GM12878 (cell line): ENCODE results near the gene SF3B2. TPM values are rescaled to one million over a fixed set of nuclear protein-coding genes. Genes with fewer than 3 reads are reported as not detected.

Source experiments
- ATAC-seq: fragments of 200-7000 bp; cut with Tn5 transposase; 3 replicates; pipeline ENCODE4 v1.9.1; 2020; ENCODE audit warnings: mild to moderate bottlenecking, moderate library complexity
- BruUV-seq: library from RNA; stranded (reverse); fragments of 400-500 nt; replicated peaks from 2 replicates; lab custom pipeline; 2021; lab: Mats Ljungman, UMichigan
- CTCF ChIA-PET: fragments of 300-600 bp; sonication (Branson Sonifier 250); formaldehyde crosslinking; extraction: SDS; loops from one replicate; lab custom pipeline; 2021; ENCODE audit warnings: inconsistent platforms; lab: Yijun Ruan, JAX
- POLR2A ChIA-PET: fragments of 350-600 bp; formaldehyde crosslinking; extraction: SDS; loops from one replicate; lab custom pipeline; 2021; ENCODE audit warnings: inconsistent platforms; lab: Charles Lee
- RAD21 ChIA-PET: fragments of 300-600 bp; sonication (Branson Sonifier 250); formaldehyde crosslinking; loops from one replicate; lab custom pipeline; 2023; ENCODE audit warnings: antibody characterized with exemption; ENCODE audit not compliant: unreplicated experiment; lab: Charles Lee
- SMC1A ChIA-PET: fragments of 300-600 bp; sonication (Branson Sonifier 250); formaldehyde crosslinking; loops from one replicate; lab custom pipeline; 2023; ENCODE audit not compliant: unreplicated experiment, uncharacterized antibody; lab: Charles Lee
- DNase-seq: peaks from one replicate; pipeline ENCODE4 v3.0.0-alpha.2; 2011; ENCODE audit warnings: low read depth, low spot score
- FAIRE-seq: peaks from 3 replicates; lab custom pipeline; 2011; peaks lifted over from hg19 to GRCh38; lab: Jason Lieb, UNC
- H2AFZ ChIP-seq: 2 replicates; pipeline ENCODE4 v1.6.0; 2011; ENCODE audit warnings: low read depth, low read length, control low read depth; ENCODE audit not compliant: control insufficient read depth
- H3K27ac ChIP-seq: 2 replicates; pipeline ENCODE4 v1.5.1; 2011; ENCODE audit warnings: control low read depth; ENCODE audit not compliant: control insufficient read depth, insufficient read depth
- H3K27me3 ChIP-seq, 2 experiments: replicated peaks in 1 of 2; 2 replicates each; pipeline versions ENCODE4 v1.6.0 to v1.6.1; 2011; ENCODE audit warnings: low read length in 1 of 2; ENCODE audit not compliant: control insufficient read depth in 2 of 2, insufficient read depth in 2 of 2
- H3K36me3 ChIP-seq, 2 experiments: 2 replicates each; pipeline ENCODE4 v1.5.1; 2011; ENCODE audit warnings: low read length in 1 of 2; ENCODE audit not compliant: control insufficient read depth in 2 of 2, insufficient read depth in 2 of 2
- H3K4me1 ChIP-seq: 2 replicates; pipeline ENCODE4 v1.6.1; 2011; ENCODE audit warnings: mild to moderate bottlenecking, low read length, moderate library complexity, mixed read lengths; ENCODE audit not compliant: control insufficient read depth, insufficient read depth
- H3K4me2 ChIP-seq: 2 replicates; pipeline ENCODE4 v1.6.0; 2011; ENCODE audit warnings: control low read depth; ENCODE audit not compliant: control insufficient read depth, insufficient read depth
- H3K4me3 ChIP-seq: fragments of 200-600 bp; sonication (generic); 2 replicates; pipeline ENCODE4 v1.5.1; 2016
- H3K79me2 ChIP-seq: 2 replicates; pipeline ENCODE4 v1.6.0; 2011; ENCODE audit warnings: low read length; ENCODE audit not compliant: control insufficient read depth, insufficient read depth
- H3K9ac ChIP-seq: 2 replicates; pipeline ENCODE4 v1.8.0; 2011; ENCODE audit warnings: low read length, control low read depth, mixed read lengths; ENCODE audit not compliant: control insufficient read depth, insufficient read depth
- H3K9me3 ChIP-seq: replicated peaks from 3 replicates; pipeline ENCODE4 v1.5.1; 2011; ENCODE audit warnings: mild to moderate bottlenecking, low read length; ENCODE audit not compliant: control insufficient read depth, insufficient read depth
- H4K20me1 ChIP-seq: 2 replicates; pipeline ENCODE4 v1.6.0; 2011; ENCODE audit not compliant: control insufficient read depth, insufficient read depth
- EED ChIP-seq: sonication (generic); IDR thresholded peaks from 2 replicates; pipeline ENCODE4 v1.6.1; 2016; ENCODE audit warnings: antibody characterized with exemption, low read depth
- MEF2B ChIP-seq: fragments of 450-650 bp; IDR thresholded peaks from 2 replicates; pipeline ENCODE4 v1.6.1; 2018; ENCODE audit warnings: mild to moderate bottlenecking, moderate library complexity; ENCODE audit not compliant: partially characterized antibody, poor library complexity, severe bottlenecking
- MTA3 ChIP-seq: IDR thresholded peaks from 2 replicates; pipeline ENCODE4 v1.6.1; 2012; ENCODE audit warnings: low read length, inconsistent platforms, borderline replicate concordance
- NFIC ChIP-seq: IDR thresholded peaks from 2 replicates; pipeline ENCODE4 v1.6.1; 2012; ENCODE audit warnings: low read depth, mild to moderate bottlenecking, inconsistent platforms, low read length, moderate library complexity
- RBBP5 ChIP-seq: fragments of 200-600 bp; sonication (generic); conservative IDR thresholded peaks from 2 replicates; pipeline ENCODE4 v1.6.1; 2016
- RUNX3 ChIP-seq: IDR thresholded peaks from 2 replicates; pipeline ENCODE4 v1.6.1; 2012; ENCODE audit warnings: low read length, inconsistent platforms
- SMAD1 ChIP-seq: fragments of 450-650 bp; IDR thresholded peaks from 2 replicates; pipeline ENCODE4 v1.6.1; 2018; ENCODE audit warnings: mild to moderate bottlenecking, low read depth; ENCODE audit not compliant: partially characterized antibody
- TCF3 ChIP-seq: IDR thresholded peaks from 2 replicates; pipeline ENCODE4 v1.6.1; 2012; ENCODE audit warnings: low read depth, mild to moderate bottlenecking, low read length, borderline replicate concordance; ENCODE audit not compliant: insufficient read depth
- WRNIP1 ChIP-seq: IDR thresholded peaks from 2 replicates; pipeline ENCODE4 v1.6.1; 2011; ENCODE audit warnings: low read depth, low read length, improper control_type of control experiment, borderline replicate concordance
- YBX1 ChIP-seq: fragments of 450-650 bp; IDR thresholded peaks from 2 replicates; pipeline ENCODE4 v1.6.1; 2016; ENCODE audit warnings: antibody characterized with exemption
- ZNF207 ChIP-seq: fragments of 450-650 bp; IDR thresholded peaks from 2 replicates; pipeline ENCODE4 v1.6.1; 2014; ENCODE audit warnings: antibody characterized with exemption, mild to moderate bottlenecking, borderline replicate concordance
- WGBS: methylation state at CpG from one replicate; pipeline ENCODE4 v1.1.6; 2016; ENCODE audit warnings: low lambda C conversion rate; ENCODE audit not compliant: insufficient replicate concordance, insufficient coverage; ENCODE audit errors: missing lambda C conversion rate; 5-methylcytosine and 5-hydroxymethylcytosine counted together
- in situ Hi-C: fragments of 300-500 bp; cut with MboI; formaldehyde crosslinking; loops from 9 replicates; pipeline ENCODE4 v1.14.3; 2018; ENCODE audit warnings: mixed read lengths
- intact Hi-C: fragments of 100-400 bp; cut with micrococcal nuclease; formaldehyde crosslinking; loops from one replicate; pipeline ENCODE4 v1.14.2; 2022; ENCODE audit not compliant: unreplicated experiment
- polyA plus RNA-seq, 11 experiments: library from polyadenylated mRNA; depleted of rRNA in 4 of 11; unstranded in 6 of 11; stranded (reverse) in 5 of 11; fragments of >200 nt; fragmentation: Nextera tagmentation in 4 of 11; fragmentation: Illumina TruSeq in 1 of 11; extraction: Ambion mirVana in 4 of 11; extraction: Trizol in 1 of 11; gene quantifications; 1 replicate in 1 of 11; 2 replicates in 10 of 11; pipeline versions ENCODE4 v1.2.1 to v1.2.3, GENCODE V29; 2011 to 2016; ENCODE audit warnings: inconsistent platforms in 2 of 11, missing spikeins in 2 of 11, low read depth in 1 of 11
- total RNA-seq, 4 experiments: library from RNA; depleted of rRNA in 3 of 4; stranded (reverse); fragments of >200 nt in 3 of 4; fragmentation: Illumina TruSeq in 1 of 4; extraction: Trizol in 1 of 4; gene quantifications; 2 replicates each; pipeline versions ENCODE4 v1.2.1 to v1.2.3, GENCODE V29; 2013 to 2021
- TF ChIP-seq, protein P1 (sequence below): IDR thresholded peaks from 2 replicates; pipeline ENCODE4 v1.6.1; 2011; ENCODE audit warnings: low read depth, mild to moderate bottlenecking, low read length, moderate library complexity, borderline replicate concordance; ENCODE audit errors: extremely low read depth
- TF ChIP-seq, protein P2 (sequence below): fragments of 450-650 bp; IDR thresholded peaks from 2 replicates; pipeline ENCODE4 v1.6.1; 2017; ENCODE audit warnings: mild to moderate bottlenecking, low read depth, inconsistent platforms; ENCODE audit not compliant: poor library complexity, severe bottlenecking
- TF ChIP-seq, protein P3 (sequence below): fragments of 450-650 bp; IDR thresholded peaks from 2 replicates; pipeline ENCODE4 v1.6.1; 2017; ENCODE audit warnings: antibody characterized with exemption, mild to moderate bottlenecking, moderate library complexity

SF3B2 gene
- total and polyA plus RNA-seq, 10 of the 15 experiments (the other 5 are each of a cell fraction or from before 2014, with no cell fraction given) = 56.3 to 245 (median 144) TPM

DNA sequence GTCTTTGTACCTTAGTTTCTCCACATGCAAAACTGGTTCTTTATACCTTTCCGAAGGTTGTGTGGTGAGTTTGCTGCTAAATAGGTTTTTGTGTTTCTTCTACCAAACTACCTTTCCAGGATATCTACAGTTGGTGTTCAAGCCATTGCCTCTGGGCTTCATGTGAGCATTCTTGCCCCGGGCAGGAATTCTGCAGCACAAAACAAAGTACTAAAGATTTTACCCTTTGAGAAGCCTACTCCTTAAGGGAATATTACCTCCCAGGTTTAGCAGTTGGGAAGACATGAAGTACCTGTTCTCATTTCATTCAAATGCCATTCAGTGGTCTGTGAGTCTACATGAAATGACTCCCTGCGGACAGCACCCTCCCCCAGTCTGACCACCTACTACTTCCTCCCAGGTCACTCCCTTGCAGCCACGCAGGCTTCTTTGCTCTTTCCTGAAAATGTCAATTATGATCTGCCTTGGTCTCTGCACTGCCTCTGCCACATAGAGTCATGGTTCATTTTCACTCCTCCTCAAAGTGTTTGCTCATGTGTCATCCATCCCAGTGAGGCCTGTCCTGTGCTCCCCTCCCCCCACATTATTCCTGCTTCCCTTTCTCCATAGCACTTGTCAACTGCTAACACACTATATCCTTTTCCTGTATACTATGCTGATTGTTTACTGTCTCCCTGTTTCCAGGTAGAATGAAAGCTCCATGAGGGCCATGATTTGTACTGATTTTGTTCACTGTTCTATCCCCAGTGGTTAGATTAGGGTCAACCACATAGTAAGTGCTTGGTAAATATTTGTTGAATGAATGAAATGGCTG is 54.8 kb downstream of the SF3B2 start:
- H3K79me2 ChIP-seq = peaks cover 51% of the 10 kb centered on the region
- RAD21 ChIA-PET = no interaction called here
- DNase-seq = no peak
- TF ChIP-seq YBX1 (no peak), RBBP5 (no peak), MTA3 (no peak), EED (peak; percentile 64; the same call in 1 of the 2 replicates), ZNF207 (no peak), RUNX3 (peak; percentile 68), MEF2B (no peak), WRNIP1 (no peak), SMAD1 (no peak), NFIC (0 out of 2 replicates have a peak, but pooled peaks have one; percentile 30), TCF3 (no peak)
- TF ChIP-seq, protein P1, sequence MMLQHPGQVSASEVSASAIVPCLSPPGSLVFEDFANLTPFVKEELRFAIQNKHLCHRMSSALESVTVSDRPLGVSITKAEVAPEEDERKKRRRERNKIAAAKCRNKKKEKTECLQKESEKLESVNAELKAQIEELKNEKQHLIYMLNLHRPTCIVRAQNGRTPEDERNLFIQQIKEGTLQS = no peak
- TF ChIP-seq, protein P2, sequence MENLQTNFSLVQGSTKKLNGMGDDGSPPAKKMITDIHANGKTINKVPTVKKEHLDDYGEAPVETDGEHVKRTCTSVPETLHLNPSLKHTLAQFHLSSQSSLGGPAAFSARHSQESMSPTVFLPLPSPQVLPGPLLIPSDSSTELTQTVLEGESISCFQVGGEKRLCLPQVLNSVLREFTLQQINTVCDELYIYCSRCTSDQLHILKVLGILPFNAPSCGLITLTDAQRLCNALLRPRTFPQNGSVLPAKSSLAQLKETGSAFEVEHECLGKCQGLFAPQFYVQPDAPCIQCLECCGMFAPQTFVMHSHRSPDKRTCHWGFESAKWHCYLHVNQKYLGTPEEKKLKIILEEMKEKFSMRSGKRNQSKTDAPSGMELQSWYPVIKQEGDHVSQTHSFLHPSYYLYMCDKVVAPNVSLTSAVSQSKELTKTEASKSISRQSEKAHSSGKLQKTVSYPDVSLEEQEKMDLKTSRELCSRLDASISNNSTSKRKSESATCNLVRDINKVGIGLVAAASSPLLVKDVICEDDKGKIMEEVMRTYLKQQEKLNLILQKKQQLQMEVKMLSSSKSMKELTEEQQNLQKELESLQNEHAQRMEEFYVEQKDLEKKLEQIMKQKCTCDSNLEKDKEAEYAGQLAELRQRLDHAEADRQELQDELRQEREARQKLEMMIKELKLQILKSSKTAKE = no peak
- TF ChIP-seq, protein P3, sequence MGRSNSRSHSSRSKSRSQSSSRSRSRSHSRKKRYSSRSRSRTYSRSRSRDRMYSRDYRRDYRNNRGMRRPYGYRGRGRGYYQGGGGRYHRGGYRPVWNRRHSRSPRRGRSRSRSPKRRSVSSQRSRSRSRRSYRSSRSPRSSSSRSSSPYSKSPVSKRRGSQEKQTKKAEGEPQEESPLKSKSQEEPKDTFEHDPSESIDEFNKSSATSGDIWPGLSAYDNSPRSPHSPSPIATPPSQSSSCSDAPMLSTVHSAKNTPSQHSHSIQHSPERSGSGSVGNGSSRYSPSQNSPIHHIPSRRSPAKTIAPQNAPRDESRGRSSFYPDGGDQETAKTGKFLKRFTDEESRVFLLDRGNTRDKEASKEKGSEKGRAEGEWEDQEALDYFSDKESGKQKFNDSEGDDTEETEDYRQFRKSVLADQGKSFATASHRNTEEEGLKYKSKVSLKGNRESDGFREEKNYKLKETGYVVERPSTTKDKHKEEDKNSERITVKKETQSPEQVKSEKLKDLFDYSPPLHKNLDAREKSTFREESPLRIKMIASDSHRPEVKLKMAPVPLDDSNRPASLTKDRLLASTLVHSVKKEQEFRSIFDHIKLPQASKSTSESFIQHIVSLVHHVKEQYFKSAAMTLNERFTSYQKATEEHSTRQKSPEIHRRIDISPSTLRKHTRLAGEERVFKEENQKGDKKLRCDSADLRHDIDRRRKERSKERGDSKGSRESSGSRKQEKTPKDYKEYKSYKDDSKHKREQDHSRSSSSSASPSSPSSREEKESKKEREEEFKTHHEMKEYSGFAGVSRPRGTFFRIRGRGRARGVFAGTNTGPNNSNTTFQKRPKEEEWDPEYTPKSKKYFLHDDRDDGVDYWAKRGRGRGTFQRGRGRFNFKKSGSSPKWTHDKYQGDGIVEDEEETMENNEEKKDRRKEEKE = no peak

More for the DNA sequence above, 54.8 kb downstream of the SF3B2 start:
- Histone ChIP-seq H3K9me3 (no peaks in the 10 kb centered on the region), H3K27me3 (no peaks in the 10 kb centered on the region), H3K4me3 (no peak overlapping the region), H3K4me2 (peak overlapping the region; percentile 34; the same call in 1 of the 2 replicates), H3K27ac (peak overlapping the region; percentile 40; the same call in 1 of the 2 replicates), H3K36me3 (peaks cover 0 to 7% of the 10 kb centered on the region in 2 experiments; a peak in 2 of 4 replicates), H4K20me1 (no peaks in the 10 kb centered on the region), H2AFZ (no peak overlapping the region), H3K4me1 (peaks cover 55% of the 10 kb centered on the region), H3K9ac (no peak overlapping the region)
- FAIRE-seq (no peak), ATAC-seq (no peak)
- BruUV-seq = no TSS peak
- ChIA-PET POLR2A (interaction anchor here (0.6 to 1.3 kb wide), 7 partner anchors 8 to 31 kb away, joined by 3 to 5 read pairs (median 3); no protein-coding TSS in a partner anchor), SMC1A (interaction anchor here (0.9 to 1.4 kb wide), 2 partner anchors 29 to 36 kb away, joined by 3 to 4 read pairs; no protein-coding TSS in a partner anchor), CTCF (interaction anchor here (0.6 to 2.1 kb wide), 3 partner anchors 12 to 62 kb away, joined by 4 to 7 read pairs (median 7); no protein-coding TSS in a partner anchor)
- intact Hi-C loops (no loop called here), in situ Hi-C loops (no loop called here)
- WGBS = 13% methylated on average over 4 of the region's 4 CpGs
